GM12891 (cell line): ENCODE measurements around the gene ADK.

Source experiments
- POLR2A ChIP-seq: IDR thresholded peaks from 2 replicates; pipeline ENCODE4 v1.6.1; 2011; ENCODE audit warnings: low read depth, low read length, control low read depth
- POLR2AphosphoS5 ChIP-seq: IDR thresholded peaks from 2 replicates; pipeline ENCODE4 v1.6.1; 2011; ENCODE audit warnings: low read depth, low read length, control low read depth

GRCh38 chr10:74641659-74642058 lies 490.6 kb downstream of the ADK start:
- TF ChIP-seq POLR2A (no peak), POLR2AphosphoS5 (no peak)
